Neuronal stem cell (in vitro differentiated cells): Measurements from ENCODE around the gene RNLS.

Experiments
- DNase-seq: peaks from one replicate; pipeline ENCODE4 v3.0.0-alpha.2; 2013; ENCODE audit warnings: low spot score
- H2AFZ ChIP-seq: one replicate; pipeline ENCODE4 v1.6.1; 2013; ENCODE audit warnings: mild to moderate bottlenecking, low read length, inconsistent platforms
- H2AK5ac ChIP-seq: 2 replicates; pipeline ENCODE4 v1.6.1; 2013; ENCODE audit warnings: low read depth, mild to moderate bottlenecking, inconsistent platforms, low read length, moderate library complexity, mixed read lengths
- H2BK120ac ChIP-seq: 2 replicates; pipeline ENCODE4 v1.6.1; 2013; ENCODE audit warnings: low read depth, mild to moderate bottlenecking, inconsistent platforms, low read length, moderate library complexity, mixed read lengths
- H2BK12ac ChIP-seq: one replicate; pipeline ENCODE4 v1.6.1; 2013; ENCODE audit warnings: low read length, inconsistent platforms
- H2BK15ac ChIP-seq: 2 replicates; pipeline ENCODE4 v1.6.1; 2013; ENCODE audit warnings: mild to moderate bottlenecking, low read length, inconsistent platforms, mixed read lengths
- H2BK5ac ChIP-seq: one replicate; pipeline ENCODE4 v1.6.1; 2013; ENCODE audit warnings: inconsistent platforms, mild to moderate bottlenecking, low read length, moderate library complexity
- H3K14ac ChIP-seq: one replicate; pipeline ENCODE4 v1.6.1; 2013; ENCODE audit warnings: low read length, inconsistent platforms
- H3K18ac ChIP-seq: 2 replicates; pipeline ENCODE4 v1.6.1; 2013; ENCODE audit warnings: low read length, inconsistent platforms
- H3K23ac ChIP-seq: 2 replicates; pipeline ENCODE4 v1.6.1; 2013; ENCODE audit warnings: low read depth, mild to moderate bottlenecking, mixed read lengths, low read length, inconsistent platforms; ENCODE audit not compliant: poor library complexity
- H3K27ac ChIP-seq: replicated peaks from 3 replicates; pipeline ENCODE4 v1.5.1; 2013; ENCODE audit warnings: low read length, inconsistent platforms
- H3K27me3 ChIP-seq, 3 experiments: 2 replicates each; pipeline ENCODE4 v1.6.1; 2013; ENCODE audit warnings: low read length in 3 of 3, mild to moderate bottlenecking in 2 of 3, inconsistent platforms in 1 of 3, low read depth in 1 of 3, mixed read lengths in 1 of 3, moderate library complexity in 1 of 3; ENCODE audit not compliant: control insufficient read depth in 3 of 3, insufficient read depth in 3 of 3
- H3K36me3 ChIP-seq, 2 donors: replicated peaks in 1 of 2; 2 replicates each; pipeline ENCODE4 v1.6.1; 2013; ENCODE audit warnings: low read length in 2 of 2; ENCODE audit not compliant: control insufficient read depth in 2 of 2, insufficient read depth in 2 of 2
- H3K4ac ChIP-seq: 2 replicates; pipeline ENCODE4 v1.6.1; 2013; ENCODE audit warnings: inconsistent platforms, mild to moderate bottlenecking, low read length, moderate library complexity
- H3K4me1 ChIP-seq, 2 donors: 1 replicate in 1 of 2; 2 replicates in 1 of 2; pipeline ENCODE4 v1.6.1; 2013; ENCODE audit warnings: low read length in 2 of 2, low read depth in 1 of 2; ENCODE audit not compliant: control insufficient read depth in 2 of 2, insufficient read depth in 1 of 2
- H3K4me2 ChIP-seq: one replicate; pipeline ENCODE4 v1.6.1; 2013; ENCODE audit warnings: mild to moderate bottlenecking, low read length, inconsistent platforms; ENCODE audit not compliant: insufficient read depth, poor library complexity, severe bottlenecking
- H3K4me3 ChIP-seq, 2 donors: 2 replicates each; pipeline ENCODE4 v1.5.1; 2013; ENCODE audit warnings: low read length in 2 of 2, mild to moderate bottlenecking in 2 of 2, inconsistent platforms in 1 of 2, moderate library complexity in 1 of 2
- H3K79me1 ChIP-seq: one replicate; pipeline ENCODE4 v1.6.1; 2013; ENCODE audit warnings: low read depth, mild to moderate bottlenecking, inconsistent platforms, low read length, moderate library complexity
- H3K9ac ChIP-seq: one replicate; pipeline ENCODE4 v1.6.1; 2013; ENCODE audit warnings: mild to moderate bottlenecking, low read depth, low read length, inconsistent platforms; ENCODE audit not compliant: poor library complexity
- H3K9me3 ChIP-seq, 2 donors: replicated peaks in 1 of 2; 2 replicates each; pipeline versions ENCODE3 to v1.6.1; 2013; ENCODE audit warnings: low read length in 2 of 2, mild to moderate bottlenecking in 2 of 2, inconsistent platforms in 1 of 2, low read depth in 1 of 2, mixed read lengths in 1 of 2, moderate library complexity in 1 of 2; ENCODE audit not compliant: control insufficient read depth in 2 of 2, insufficient read depth in 1 of 2
- H4K8ac ChIP-seq: one replicate; pipeline ENCODE4 v1.6.1; 2013; ENCODE audit warnings: low read depth, mild to moderate bottlenecking, inconsistent platforms, low read length, moderate library complexity
- H4K91ac ChIP-seq: one replicate; pipeline ENCODE4 v1.6.1; 2013; ENCODE audit warnings: low read length, low read depth, mild to moderate bottlenecking, inconsistent platforms; ENCODE audit not compliant: poor library complexity
- WGBS, 2 donors: extraction: QIAGEN DNeasy Blood & Tissue Kit; methylation state at CpG; one replicate each; pipeline ENCODE4 v1.1.7; 2013; ENCODE audit warnings: missing lambda C conversion rate in 2 of 2, mixed read lengths in 1 of 2; ENCODE audit not compliant: insufficient read length in 2 of 2, insufficient replicate concordance in 1 of 2; ENCODE audit errors: extremely low coverage in 2 of 2; 5-methylcytosine and 5-hydroxymethylcytosine counted together

RNLS gene

DNA sequence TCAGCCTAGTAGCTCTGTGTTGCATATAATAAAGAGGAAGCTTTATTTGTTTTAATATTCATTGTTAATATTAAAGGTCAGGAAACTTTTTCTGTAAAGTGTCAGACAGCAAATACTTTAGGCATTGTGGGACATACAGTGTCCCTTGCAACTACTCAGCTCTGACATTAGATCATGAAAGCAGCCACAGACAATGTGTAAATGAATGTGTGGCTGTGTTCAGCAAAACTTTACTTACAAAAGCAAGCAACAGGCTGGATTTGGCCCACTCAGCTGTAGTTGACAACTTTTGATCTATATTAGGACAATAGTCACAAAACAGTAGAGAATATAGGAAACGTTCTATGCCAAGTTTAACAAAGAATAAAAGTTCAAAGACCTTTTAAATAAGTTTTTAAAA, 173.3 kb downstream of the RNLS start:
- no peak overlapping the region for H2AFZ ChIP-seq
- no peak overlapping the region for H2BK12ac ChIP-seq
- no peak overlapping the region for H3K4ac ChIP-seq
- DNase-seq = no peak
- H3K9me3 ChIP-seq = no peaks in the 10 kb centered on the region
- no peak overlapping the region for H3K4me2 ChIP-seq
- no peak overlapping the region for H3K14ac ChIP-seq
- no peak overlapping the region for H4K8ac ChIP-seq
- no CpG with 5 or more reads among the region's 1 CpG for WGBS, 2 donors
- no peak overlapping the region for H2BK15ac ChIP-seq
- H3K4me1 ChIP-seq = no peaks in the 10 kb centered on the region
- no peak overlapping the region for H2AK5ac ChIP-seq
- no peak overlapping the region for H2BK120ac ChIP-seq
- H4K91ac ChIP-seq = no peak overlapping the region
- no peaks in the 10 kb centered on the region for H3K79me1 ChIP-seq
- H3K9ac ChIP-seq = no peak overlapping the region
- no peak overlapping the region for H3K4me3 ChIP-seq
- H3K27ac ChIP-seq = no peak overlapping the region
- H3K23ac ChIP-seq = no peak overlapping the region
- H3K27me3 ChIP-seq = no peaks in the 10 kb centered on the region
- H3K36me3 ChIP-seq = no peaks in the 10 kb centered on the region
- no peak overlapping the region for H2BK5ac ChIP-seq
- no peak overlapping the region for H3K18ac ChIP-seq

- H2BK15ac ChIP-seq = no peak overlapping the region
- WGBS, 2 donors = no CpG with 5 or more reads among the region's 2 CpGs
- no peak overlapping the region for H3K4me3 ChIP-seq
- no peak overlapping the region for H3K4ac ChIP-seq
- no peaks in the 10 kb centered on the region for H3K27me3 ChIP-seq
- H3K79me1 ChIP-seq = no peaks in the 10 kb centered on the region
- DNase-seq = no peak
- no peak overlapping the region for H3K27ac ChIP-seq
- H2AFZ ChIP-seq = no peak overlapping the region
- H3K14ac ChIP-seq = no peak overlapping the region
- no peak overlapping the region for H3K9ac ChIP-seq
- no peak overlapping the region for H2BK120ac ChIP-seq
- no peak overlapping the region for H3K4me2 ChIP-seq
- H2BK12ac ChIP-seq = no peak overlapping the region
- no peak overlapping the region for H2BK5ac ChIP-seq
- no peak overlapping the region for H3K18ac ChIP-seq
- H2AK5ac ChIP-seq = no peak overlapping the region
- H4K8ac ChIP-seq = no peak overlapping the region
- H3K36me3 ChIP-seq = no peaks in the 10 kb centered on the region
- no peaks in the 10 kb centered on the region for H3K4me1 ChIP-seq
- H3K9me3 ChIP-seq = no peaks in the 10 kb centered on the region
- no peak overlapping the region for H4K91ac ChIP-seq
- H3K23ac ChIP-seq = no peak overlapping the region
These were observed 173.9 kb downstream of the RNLS start for GRCh38 chr10:88409236-88409635.

DNA sequence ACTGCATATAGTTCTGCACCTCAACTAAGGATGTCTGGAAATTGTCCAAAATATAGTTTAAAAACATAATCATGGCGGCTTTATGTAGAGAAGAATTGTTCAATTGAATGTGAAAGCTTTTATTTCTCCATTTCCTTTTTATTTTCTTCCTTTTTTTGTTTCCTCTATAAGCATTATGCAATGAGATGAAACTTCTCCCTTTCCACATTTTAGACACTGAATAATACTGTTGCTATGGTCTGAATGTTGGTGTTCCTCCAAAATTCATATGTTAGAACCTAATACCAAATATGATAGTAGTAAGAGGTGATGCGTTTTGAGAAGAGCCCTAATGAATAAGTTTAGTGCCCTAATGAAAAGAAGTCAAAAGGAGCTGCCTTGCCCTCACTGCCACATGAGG, 175.0 kb downstream of the RNLS start:
- Histone ChIP-seq H2BK5ac (no peak overlapping the region), H3K27ac (no peak overlapping the region), H3K36me3 (no peaks in the 10 kb centered on the region), H3K4ac (no peak overlapping the region), H3K23ac (no peak overlapping the region), H2BK15ac (no peak overlapping the region), H3K9me3 (no peaks in the 10 kb centered on the region), H4K91ac (no peak overlapping the region), H2BK12ac (no peak overlapping the region), H3K4me1 (no peaks in the 10 kb centered on the region), H3K4me2 (no peak overlapping the region), H2AFZ (no peak overlapping the region), H3K14ac (no peak overlapping the region), H2AK5ac (no peak overlapping the region), H3K18ac (no peak overlapping the region), H3K4me3 (no peak overlapping the region), H3K79me1 (no peaks in the 10 kb centered on the region), H2BK120ac (no peak overlapping the region), H4K8ac (no peak overlapping the region), H3K9ac (no peak overlapping the region), H3K27me3 (no peaks in the 10 kb centered on the region)
- no CpG with 5 or more reads among the region's 2 CpGs for WGBS, 2 donors
- DNase-seq = no peak

- no CpG with 5 or more reads among the region's 2 CpGs for WGBS, 2 donors
These were observed 179.0 kb downstream of the RNLS start for GRCh38 chr10:88404133-88404532.

More at GRCh38 chr10:88404133-88404532, 179.0 kb downstream of the RNLS start:
- H4K91ac ChIP-seq = no peak overlapping the region
- no peak overlapping the region for H2BK120ac ChIP-seq
- no peak overlapping the region for H3K18ac ChIP-seq
- H2BK15ac ChIP-seq = no peak overlapping the region
- H2BK5ac ChIP-seq = no peak overlapping the region
- no peak overlapping the region for H3K9ac ChIP-seq
- H3K4me2 ChIP-seq = no peak overlapping the region
- no peak overlapping the region for H4K8ac ChIP-seq
- H3K14ac ChIP-seq = no peak overlapping the region
- H3K4me3 ChIP-seq = no peak overlapping the region
- H3K4me1 ChIP-seq = no peaks in the 10 kb centered on the region
- H2AFZ ChIP-seq = no peak overlapping the region
- no peak overlapping the region for H2AK5ac ChIP-seq
- H3K36me3 ChIP-seq = no peaks in the 10 kb centered on the region
- H3K27me3 ChIP-seq = no peaks in the 10 kb centered on the region
- H3K79me1 ChIP-seq = no peaks in the 10 kb centered on the region
- peaks cover 0 to 2% of the 10 kb centered on the region in 2 donors for H3K9me3 ChIP-seq
- H3K4ac ChIP-seq = no peak overlapping the region
- no peak overlapping the region for H3K23ac ChIP-seq
- H2BK12ac ChIP-seq = no peak overlapping the region
- no peak overlapping the region for H3K27ac ChIP-seq
- DNase-seq = no peak
